GM12878 (cell line): ENCODE measurements around the gene KCND2. TPM values are rescaled to one million over a fixed set of nuclear protein-coding genes. Genes with fewer than 3 reads are reported as not detected.

Experiments used
- ATAC-seq: fragments of 200-7000 bp; cut with Tn5 transposase; 3 replicates; pipeline ENCODE4 v1.9.1; 2020; ENCODE audit warnings: mild to moderate bottlenecking, moderate library complexity
- Bru-seq: library from RNA; stranded (reverse); fragments of 400-500 nt; gene quantifications from one replicate; lab custom pipeline; 2021; lab: Mats Ljungman, UMichigan
- BruChase-seq, 2 experiments: library from RNA; stranded (reverse); fragments of 400-500 nt; gene quantifications; one replicate each; lab custom pipeline; 2021; lab: Mats Ljungman, UMichigan
- BruUV-seq: library from RNA; stranded (reverse); fragments of 400-500 nt; replicated peaks from 2 replicates; lab custom pipeline; 2021; lab: Mats Ljungman, UMichigan
- CTCF ChIA-PET: fragments of 300-600 bp; sonication (Branson Sonifier 250); formaldehyde crosslinking; extraction: SDS; loops from one replicate; lab custom pipeline; 2021; ENCODE audit warnings: inconsistent platforms; lab: Yijun Ruan, JAX
- POLR2A ChIA-PET: fragments of 350-600 bp; formaldehyde crosslinking; extraction: SDS; loops from one replicate; lab custom pipeline; 2021; ENCODE audit warnings: inconsistent platforms; lab: Charles Lee
- RAD21 ChIA-PET: fragments of 300-600 bp; sonication (Branson Sonifier 250); formaldehyde crosslinking; loops from one replicate; lab custom pipeline; 2023; ENCODE audit warnings: antibody characterized with exemption; ENCODE audit not compliant: unreplicated experiment; lab: Charles Lee
- SMC1A ChIA-PET: fragments of 300-600 bp; sonication (Branson Sonifier 250); formaldehyde crosslinking; loops from one replicate; lab custom pipeline; 2023; ENCODE audit not compliant: unreplicated experiment, uncharacterized antibody; lab: Charles Lee
- DNase-seq: peaks from one replicate; pipeline ENCODE4 v3.0.0-alpha.2; 2011; ENCODE audit warnings: low read depth, low spot score
- FAIRE-seq: peaks from 3 replicates; lab custom pipeline; 2011; peaks lifted over from hg19 to GRCh38; lab: Jason Lieb, UNC
- H2AFZ ChIP-seq: 2 replicates; pipeline ENCODE4 v1.6.0; 2011; ENCODE audit warnings: low read depth, low read length, control low read depth; ENCODE audit not compliant: control insufficient read depth
- H3K27ac ChIP-seq: 2 replicates; pipeline ENCODE4 v1.5.1; 2011; ENCODE audit warnings: control low read depth; ENCODE audit not compliant: control insufficient read depth, insufficient read depth
- H3K27me3 ChIP-seq, 2 experiments: replicated peaks in 1 of 2; 2 replicates each; pipeline versions ENCODE4 v1.6.0 to v1.6.1; 2011; ENCODE audit warnings: low read length in 1 of 2; ENCODE audit not compliant: control insufficient read depth in 2 of 2, insufficient read depth in 2 of 2
- H3K36me3 ChIP-seq, 2 experiments: 2 replicates each; pipeline ENCODE4 v1.5.1; 2011; ENCODE audit warnings: low read length in 1 of 2; ENCODE audit not compliant: control insufficient read depth in 2 of 2, insufficient read depth in 2 of 2
- H3K4me1 ChIP-seq: 2 replicates; pipeline ENCODE4 v1.6.1; 2011; ENCODE audit warnings: mild to moderate bottlenecking, low read length, moderate library complexity, mixed read lengths; ENCODE audit not compliant: control insufficient read depth, insufficient read depth
- H3K4me2 ChIP-seq: 2 replicates; pipeline ENCODE4 v1.6.0; 2011; ENCODE audit warnings: control low read depth; ENCODE audit not compliant: control insufficient read depth, insufficient read depth
- H3K4me3 ChIP-seq: fragments of 200-600 bp; sonication (generic); 2 replicates; pipeline ENCODE4 v1.5.1; 2016
- H3K79me2 ChIP-seq: 2 replicates; pipeline ENCODE4 v1.6.0; 2011; ENCODE audit warnings: low read length; ENCODE audit not compliant: control insufficient read depth, insufficient read depth
- H3K9ac ChIP-seq: 2 replicates; pipeline ENCODE4 v1.8.0; 2011; ENCODE audit warnings: low read length, control low read depth, mixed read lengths; ENCODE audit not compliant: control insufficient read depth, insufficient read depth
- H3K9me3 ChIP-seq: replicated peaks from 3 replicates; pipeline ENCODE4 v1.5.1; 2011; ENCODE audit warnings: mild to moderate bottlenecking, low read length; ENCODE audit not compliant: control insufficient read depth, insufficient read depth
- H4K20me1 ChIP-seq: 2 replicates; pipeline ENCODE4 v1.6.0; 2011; ENCODE audit not compliant: control insufficient read depth, insufficient read depth
- BCL11A ChIP-seq: IDR thresholded peaks from 2 replicates; pipeline ENCODE4 v1.6.1; 2011; ENCODE audit warnings: low read depth, low read length
- E2F8 ChIP-seq: fragments of 450-650 bp; IDR thresholded peaks from 2 replicates; pipeline ENCODE4 v1.6.1; 2018; ENCODE audit warnings: mild to moderate bottlenecking, low read depth, moderate library complexity; ENCODE audit not compliant: partially characterized antibody
- EED ChIP-seq: sonication (generic); IDR thresholded peaks from 2 replicates; pipeline ENCODE4 v1.6.1; 2016; ENCODE audit warnings: antibody characterized with exemption, low read depth
- RUNX3 ChIP-seq: IDR thresholded peaks from 2 replicates; pipeline ENCODE4 v1.6.1; 2012; ENCODE audit warnings: low read length, inconsistent platforms
- WGBS: methylation state at CpG from one replicate; pipeline ENCODE4 v1.1.6; 2016; ENCODE audit warnings: low lambda C conversion rate; ENCODE audit not compliant: insufficient replicate concordance, insufficient coverage; ENCODE audit errors: missing lambda C conversion rate; 5-methylcytosine and 5-hydroxymethylcytosine counted together
- in situ Hi-C: fragments of 300-500 bp; cut with MboI; formaldehyde crosslinking; loops from 9 replicates; pipeline ENCODE4 v1.14.3; 2018; ENCODE audit warnings: mixed read lengths
- intact Hi-C: fragments of 100-400 bp; cut with micrococcal nuclease; formaldehyde crosslinking; loops from one replicate; pipeline ENCODE4 v1.14.2; 2022; ENCODE audit not compliant: unreplicated experiment
- long read RNA-seq, 2 experiments: library from polyadenylated mRNA; unstranded; transcript quantifications; one replicate each; pipeline ENCODE4 v2.0.0, GENCODE V29; 2019 to 2020
- polyA minus RNA-seq, 3 experiments: library from RNA; depleted of rRNA, polyadenylated mRNA; stranded (reverse); fragments of >200 nt; gene quantifications; 2 replicates each; pipeline ENCODE4 v1.2.3, GENCODE V29; 2011
- polyA plus RNA-seq, 11 experiments: library from polyadenylated mRNA; depleted of rRNA in 4 of 11; unstranded in 6 of 11; stranded (reverse) in 5 of 11; fragments of >200 nt; fragmentation: Nextera tagmentation in 4 of 11; fragmentation: Illumina TruSeq in 1 of 11; extraction: Ambion mirVana in 4 of 11; extraction: Trizol in 1 of 11; gene quantifications; 1 replicate in 1 of 11; 2 replicates in 10 of 11; pipeline versions ENCODE4 v1.2.1 to v1.2.3, GENCODE V29; 2011 to 2016; ENCODE audit warnings: inconsistent platforms in 2 of 11, missing spikeins in 2 of 11, low read depth in 1 of 11
- total RNA-seq, 4 experiments: library from RNA; depleted of rRNA in 3 of 4; stranded (reverse); fragments of >200 nt in 3 of 4; fragmentation: Illumina TruSeq in 1 of 4; extraction: Trizol in 1 of 4; gene quantifications; 2 replicates each; pipeline versions ENCODE4 v1.2.1 to v1.2.3, GENCODE V29; 2013 to 2021
- TF ChIP-seq, protein P1 (sequence below): fragments of 450-650 bp; formaldehyde crosslinking; IDR thresholded peaks from 2 replicates; pipeline ENCODE4 v1.5.0; 2022; ENCODE audit warnings: mild to moderate bottlenecking, missing genetic modification characterization
- TF ChIP-seq, protein P2 (sequence below): fragments of 450-650 bp; IDR thresholded peaks from 2 replicates; pipeline ENCODE4 v1.6.1; 2018; ENCODE audit warnings: borderline replicate concordance, mild to moderate bottlenecking; ENCODE audit not compliant: partially characterized antibody

KCND2 gene
- 31.6 and 33.1 TPM in 2 replicates for total RNA-seq (2013; cell fraction: nucleolus; rRNA removed)
- total RNA-seq (2014; rRNA removed) (13.6 and 15.3 TPM in 2 replicates), total RNA-seq (2014; rRNA removed; fragmentation: Illumina TruSeq; extraction: Trizol) (13.5 and 13.8 TPM in 2 replicates), total RNA-seq (2021) (12.2 and 12.5 TPM in 2 replicates), polyA plus RNA-seq (2011; rRNA removed) (19.1 and 22.3 TPM in 2 replicates), polyA plus RNA-seq (2014; fragmentation: Illumina TruSeq; extraction: Trizol) (6.3 and 7.2 TPM in 2 replicates), polyA plus RNA-seq (2014; fragmentation: Nextera tagmentation; extraction: Ambion mirVana) (1 to 10 TPM; 3.6 to 3.7 TPM), polyA plus RNA-seq (2014; rRNA removed) (4.2 and 4.3 TPM in 2 replicates), polyA plus RNA-seq (2016; fragmentation: Nextera tagmentation; extraction: Ambion mirVana) (1 to 10 TPM; 5.8 to 6.2 TPM), polyA minus RNA-seq (2011; rRNA and poly(A)+ RNA removed) (54.5 and 62.3 TPM in 2 replicates), Bru-seq, nascent RNA (percentile 94 among the genes with signal in this experiment), BruChase-seq, experiment 1, labeled RNA remaining after a 6-hour chase (percentile 96 among the genes with signal in this experiment), BruChase-seq, experiment 2, labeled RNA remaining after a 2-hour chase (percentile 99 among the genes with signal in this experiment)
- 2.6 TPM for polyA plus RNA-seq (2011; ENCODE audit: low read depth)
- 9.1 and 10.6 TPM in 2 replicates for polyA plus RNA-seq (2011; cell fraction: cytosol; rRNA removed)
- polyA plus RNA-seq (2011; cell fraction: nucleus; rRNA removed): 17.9 and 21.0 TPM in 2 replicates
- polyA plus RNA-seq (2012): 3.3 and 3.7 TPM in 2 replicates
- polyA minus RNA-seq (2011; cell fraction: cytosol; rRNA and poly(A)+ RNA removed): 8.2 and 11.9 TPM in 2 replicates
- polyA minus RNA-seq (2011; cell fraction: nucleus; rRNA and poly(A)+ RNA removed): 111 and 184 TPM in 2 replicates
- long read RNA-seq, experiment 1, partial matches to known transcripts: 2 of 6 reads
- long read RNA-seq, experiment 1, other reads (novel, unspliced or antisense): 4 of 6 reads
- long read RNA-seq, experiment 2, partial matches to known transcripts: 23 of 55 reads
- long read RNA-seq, experiment 2, other reads (novel, unspliced or antisense): 32 of 55 reads

DNA sequence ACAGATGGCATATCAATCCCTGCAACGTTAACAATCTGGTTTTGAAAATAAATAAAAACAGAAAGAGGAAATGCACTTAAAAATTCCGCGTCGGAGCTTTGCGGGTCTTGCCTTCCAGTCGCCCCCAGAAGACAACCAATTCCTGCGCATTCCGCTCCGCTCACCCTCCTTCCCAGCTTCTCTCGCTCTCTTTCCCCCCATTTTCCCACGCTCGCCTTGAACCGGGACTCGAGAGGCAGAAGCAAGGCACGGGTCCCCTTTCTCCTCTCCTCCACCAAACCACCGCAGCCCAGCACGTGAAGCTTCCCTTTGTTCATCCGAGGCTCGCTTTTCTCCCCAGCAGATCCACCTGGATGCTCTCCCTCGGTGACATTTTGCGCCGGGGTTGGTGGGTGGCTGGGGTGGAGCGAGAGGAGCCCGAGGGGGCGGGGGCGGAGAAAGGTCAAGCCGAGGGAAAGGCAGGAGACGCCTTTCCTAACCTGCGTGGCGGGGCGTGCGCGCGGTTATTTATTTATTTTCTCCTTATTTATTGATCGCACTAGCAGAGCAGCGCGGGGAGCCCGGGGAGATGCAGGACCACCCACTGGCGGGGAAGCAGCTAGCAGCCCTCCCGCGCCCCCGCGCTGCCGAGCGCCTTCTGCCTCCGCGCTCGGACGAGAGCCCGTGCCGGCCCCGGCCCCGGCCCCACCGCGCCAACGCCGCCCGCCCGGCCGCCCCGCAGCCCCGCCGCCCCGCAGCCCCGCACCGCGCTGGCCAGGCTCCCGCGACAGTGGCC, at the start of gene KCND2:
TSS of gene KCND2 (plus strand) at position 475 of the 775 bp plus-strand sequence.
- Histone ChIP-seq H3K9me3 (peaks cover 6% of the 10 kb centered on the region; the same call in 2 of the 3 replicates), H3K9ac (peak within 1 kb of the TSS; percentile 75), H3K27ac (peak within 1 kb of the TSS; percentile 64), H2AFZ (peak within 1 kb of the TSS; percentile 94), H3K4me2 (peak within 1 kb of the TSS; percentile 99), H3K36me3 (no peaks in the 10 kb centered on the region; a peak in 1 of 4 replicates), H3K79me2 (peaks cover 46% of the 10 kb centered on the region), H3K4me3 (peak within 1 kb of the TSS; percentile 82), H4K20me1 (no peaks in the 10 kb centered on the region), H3K4me1 (no peaks in the 10 kb centered on the region), H3K27me3 (no peaks in the 10 kb centered on the region)
- ATAC-seq (peak; percentile 38), FAIRE-seq (no peak), DNase-seq (no peak)
- no TSS peak for BruUV-seq
- ChIA-PET POLR2A (interaction anchor here (1.0 to 1.4 kb wide), 5 partner anchors 123 to 284 kb away, joined by 3 to 7 read pairs (median 4); no protein-coding TSS in a partner anchor), RAD21 (interaction anchor here (0.7 to 2.2 kb wide), 18 partner anchors 9 to 337 kb away, joined by 3 to 15 read pairs (median 5); no protein-coding TSS in a partner anchor), CTCF (interaction anchor here (0.7 to 2.3 kb wide), 23 partner anchors 9 to 1002 kb away, joined by 3 to 13 read pairs (median 3); no protein-coding TSS in a partner anchor), SMC1A (interaction anchor here (0.7 to 2.2 kb wide), 15 partner anchors 27 to 1000 kb away, joined by 3 to 11 read pairs (median 4); no protein-coding TSS in a partner anchor)
- intact Hi-C loops (loop anchor here (1.0 to 5.0 kb wide), 5 partner anchors 122 to 1003 kb away; no protein-coding TSS in a partner anchor), in situ Hi-C loops (loop anchor here (5.0 to 10.0 kb wide), 3 partner anchors 279 to 998 kb away; no protein-coding TSS in a partner anchor)
- 46% methylated on average over 51 of the region's 69 CpGs for WGBS
- TF ChIP-seq EED (0 out of 2 replicates have a peak, but pooled peaks have one; percentile 38), E2F8 (no peak), RUNX3 (0 out of 2 replicates have a peak, but pooled peaks have one; percentile 37), BCL11A (no peak)
- TF ChIP-seq, protein P1, sequence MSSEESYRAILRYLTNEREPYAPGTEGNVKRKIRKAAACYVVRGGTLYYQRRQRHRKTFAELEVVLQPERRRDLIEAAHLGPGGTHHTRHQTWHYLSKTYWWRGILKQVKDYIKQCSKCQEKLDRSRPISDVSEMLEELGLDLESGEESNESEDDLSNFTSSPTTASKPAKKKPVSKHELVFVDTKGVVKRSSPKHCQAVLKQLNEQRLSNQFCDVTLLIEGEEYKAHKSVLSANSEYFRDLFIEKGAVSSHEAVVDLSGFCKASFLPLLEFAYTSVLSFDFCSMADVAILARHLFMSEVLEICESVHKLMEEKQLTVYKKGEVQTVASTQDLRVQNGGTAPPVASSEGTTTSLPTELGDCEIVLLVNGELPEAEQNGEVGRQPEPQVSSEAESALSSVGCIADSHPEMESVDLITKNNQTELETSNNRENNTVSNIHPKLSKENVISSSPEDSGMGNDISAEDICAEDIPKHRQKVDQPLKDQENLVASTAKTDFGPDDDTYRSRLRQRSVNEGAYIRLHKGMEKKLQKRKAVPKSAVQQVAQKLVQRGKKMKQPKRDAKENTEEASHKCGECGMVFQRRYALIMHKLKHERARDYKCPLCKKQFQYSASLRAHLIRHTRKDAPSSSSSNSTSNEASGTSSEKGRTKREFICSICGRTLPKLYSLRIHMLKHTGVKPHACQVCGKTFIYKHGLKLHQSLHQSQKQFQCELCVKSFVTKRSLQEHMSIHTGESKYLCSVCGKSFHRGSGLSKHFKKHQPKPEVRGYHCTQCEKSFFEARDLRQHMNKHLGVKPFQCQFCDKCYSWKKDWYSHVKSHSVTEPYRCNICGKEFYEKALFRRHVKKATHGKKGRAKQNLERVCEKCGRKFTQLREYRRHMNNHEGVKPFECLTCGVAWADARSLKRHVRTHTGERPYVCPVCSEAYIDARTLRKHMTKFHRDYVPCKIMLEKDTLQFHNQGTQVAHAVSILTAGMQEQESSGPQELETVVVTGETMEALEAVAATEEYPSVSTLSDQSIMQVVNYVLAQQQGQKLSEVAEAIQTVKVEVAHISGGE (CRISPR knock-in tag): no peak
- TF ChIP-seq, protein P2, sequence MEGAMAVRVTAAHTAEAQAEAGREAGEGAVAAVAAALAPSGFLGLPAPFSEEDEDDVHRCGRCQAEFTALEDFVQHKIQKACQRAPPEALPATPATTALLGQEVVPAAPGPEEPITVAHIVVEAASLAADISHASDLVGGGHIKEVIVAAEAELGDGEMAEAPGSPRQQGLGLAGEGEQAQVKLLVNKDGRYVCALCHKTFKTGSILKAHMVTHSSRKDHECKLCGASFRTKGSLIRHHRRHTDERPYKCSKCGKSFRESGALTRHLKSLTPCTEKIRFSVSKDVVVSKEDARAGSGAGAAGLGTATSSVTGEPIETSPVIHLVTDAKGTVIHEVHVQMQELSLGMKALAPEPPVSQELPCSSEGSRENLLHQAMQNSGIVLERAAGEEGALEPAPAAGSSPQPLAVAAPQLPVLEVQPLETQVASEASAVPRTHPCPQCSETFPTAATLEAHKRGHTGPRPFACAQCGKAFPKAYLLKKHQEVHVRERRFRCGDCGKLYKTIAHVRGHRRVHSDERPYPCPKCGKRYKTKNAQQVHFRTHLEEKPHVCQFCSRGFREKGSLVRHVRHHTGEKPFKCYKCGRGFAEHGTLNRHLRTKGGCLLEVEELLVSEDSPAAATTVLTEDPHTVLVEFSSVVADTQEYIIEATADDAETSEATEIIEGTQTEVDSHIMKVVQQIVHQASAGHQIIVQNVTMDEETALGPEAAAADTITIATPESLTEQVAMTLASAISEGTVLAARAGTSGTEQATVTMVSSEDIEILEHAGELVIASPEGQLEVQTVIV: no peak
